WI38 (cell line): ENCODE data around the gene CENPP.

ENCODE experiments used
- H3K4me3 ChIP-seq: 2 replicates; pipeline ENCODE4 v1.5.1; 2011; ENCODE audit warnings: low read depth, mild to moderate bottlenecking, control low read depth, low read length
- CTCF ChIP-seq: IDR thresholded peaks from 2 replicates; pipeline ENCODE4 v1.5.1; 2012; ENCODE audit warnings: low read depth, mild to moderate bottlenecking, control low read depth, low read length

CENPP gene

GRCh38 chr9:92291577-92291976 lies 34.2 kb upstream of the CENPP start:
- TF ChIP-seq CTCF: no peak
- H3K4me3 ChIP-seq: peak overlapping the region; percentile 82

GRCh38 chr9:92292338-92293074 lies 33.2 kb upstream of the CENPP start:
- peak overlapping the region; percentile 82 for H3K4me3 ChIP-seq
- no peak for TF ChIP-seq CTCF

- peak overlapping the region; percentile 82 for H3K4me3 ChIP-seq
- TF ChIP-seq CTCF: no peak
Observed at GRCh38 chr9:92293075-92293354, 32.7 kb upstream of the CENPP start.

GRCh38 chr9:92293452-92294296 lies 32.1 kb upstream of the CENPP start, which contains the start of gene IARS1:
Gene IARS1 (minus strand): TSS chr9:92293697. CDS start chr9:92289419, 4,278 bp downstream.
- no peak for TF ChIP-seq CTCF
- peak within 1 kb of the TSS; percentile 82 for H3K4me3 ChIP-seq

GRCh38 chr9:92294297-92294676 lies 31.5 kb upstream of the CENPP start:
- H3K4me3 ChIP-seq: peak overlapping the region; percentile 82
- no peak for TF ChIP-seq CTCF

GRCh38 chr9:92295240-92295790 lies 30.4 kb upstream of the CENPP start:
- no peak for TF ChIP-seq CTCF
- no peak overlapping the region for H3K4me3 ChIP-seq

- no peak overlapping the region for H3K4me3 ChIP-seq
- no peak for TF ChIP-seq CTCF
Observed at GRCh38 chr9:92295827-92296258, 29.9 kb upstream of the CENPP start.
